Endothelial cell (in vitro differentiated cells): ENCODE results near the gene P2RX2. TPM values are rescaled to one million over a fixed set of nuclear protein-coding genes. Genes with fewer than 3 reads are reported as not detected.

Experiments used
- DNase-seq: peaks from one replicate; pipeline ENCODE4 v3.0.0; 2021; ENCODE audit warnings: low spot score
- H3K27ac Mint-ChIP-seq: one replicate; pipeline ENCODE4 v1.8.0; 2021; ENCODE audit warnings: mixed read lengths, inconsistent platforms; ENCODE audit not compliant: unreplicated experiment
- H3K27me3 Mint-ChIP-seq: one replicate; pipeline ENCODE4 v1.8.0; 2021; ENCODE audit warnings: mild to moderate bottlenecking, moderate library complexity, mixed read lengths, inconsistent platforms; ENCODE audit not compliant: unreplicated experiment
- H3K36me3 Mint-ChIP-seq: one replicate; pipeline ENCODE4 v1.8.0; 2021; ENCODE audit warnings: mild to moderate bottlenecking, low read depth, mixed read lengths, inconsistent platforms; ENCODE audit not compliant: unreplicated experiment
- H3K4me1 Mint-ChIP-seq: one replicate; pipeline ENCODE4 v1.8.0; 2021; ENCODE audit warnings: mild to moderate bottlenecking, mixed read lengths, inconsistent platforms; ENCODE audit not compliant: unreplicated experiment
- H3K4me3 Mint-ChIP-seq: one replicate; pipeline ENCODE4 v1.8.0; 2021; ENCODE audit warnings: mild to moderate bottlenecking, mixed read lengths, inconsistent platforms; ENCODE audit not compliant: unreplicated experiment
- H3K9me3 Mint-ChIP-seq: one replicate; pipeline ENCODE4 v1.8.0; 2021; ENCODE audit warnings: mixed read lengths, inconsistent platforms; ENCODE audit not compliant: unreplicated experiment
- CTCF ChIP-seq: fragments of 200-600 bp; sonication (generic); IDR thresholded peaks from one replicate; pipeline ENCODE4 v1.5.0; 2021; ENCODE audit warnings: antibody characterized with exemption; ENCODE audit not compliant: unreplicated experiment
- total RNA-seq: library from RNA; stranded (reverse); fragmentation: NEBNext Ultra II Directional; extraction: Animal tissue kit (Norgen Biotek cat#: 25700); gene quantifications from one replicate; pipeline ENCODE4 v1.2.1, GENCODE V29; 2021; ENCODE audit not compliant: unreplicated experiment

The P2RX2 gene
- total RNA-seq, 1 donor from 2014 or later = not detected

DNA sequence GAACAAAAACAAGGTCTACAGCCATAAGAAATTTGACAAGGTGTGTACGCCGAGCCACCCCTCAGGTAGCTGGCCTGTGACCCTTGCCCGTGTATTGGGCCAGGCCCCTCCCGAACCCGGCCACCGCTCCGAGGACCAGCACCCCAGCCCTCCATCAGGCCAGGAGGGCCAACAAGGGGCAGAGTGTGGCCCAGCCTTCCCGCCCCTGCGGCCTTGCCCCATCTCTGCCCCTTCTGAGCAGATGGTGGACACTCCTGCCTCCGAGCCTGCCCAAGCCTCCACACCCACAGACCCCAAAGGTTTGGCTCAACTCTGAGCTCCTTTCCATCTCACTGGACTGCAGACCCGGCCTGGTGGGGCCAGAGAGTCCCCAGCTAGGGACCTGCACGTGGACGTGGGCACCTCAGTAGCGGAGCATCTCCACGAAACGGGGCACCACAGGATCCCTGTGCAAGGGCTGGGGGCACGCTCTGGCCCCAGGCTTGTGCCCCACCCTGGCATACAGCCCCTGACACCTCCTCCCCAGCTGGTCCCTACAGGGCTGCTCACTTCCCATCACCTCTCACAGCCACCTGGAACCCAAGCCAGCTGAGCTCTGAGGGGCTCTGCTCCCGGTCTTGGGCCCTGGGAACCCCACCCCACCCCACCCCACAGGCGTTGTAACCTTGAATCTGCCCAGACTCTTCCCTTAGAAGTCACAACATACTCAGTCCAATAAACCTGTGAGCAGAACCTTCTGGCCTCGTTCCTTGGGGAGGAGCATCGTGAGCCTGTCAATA, 3.3 kb downstream of the P2RX2 start:
- no peak overlapping the region for H3K4me3 Mint-ChIP-seq
- peaks cover 25% of the 10 kb centered on the region for H3K27me3 Mint-ChIP-seq
- H3K27ac Mint-ChIP-seq = no peak overlapping the region
- H3K36me3 Mint-ChIP-seq = peaks cover 27% of the 10 kb centered on the region
- DNase-seq = no peak
- peaks cover 6% of the 10 kb centered on the region for H3K4me1 Mint-ChIP-seq
- TF ChIP-seq CTCF = no peak
- no peaks in the 10 kb centered on the region for H3K9me3 Mint-ChIP-seq

DNA sequence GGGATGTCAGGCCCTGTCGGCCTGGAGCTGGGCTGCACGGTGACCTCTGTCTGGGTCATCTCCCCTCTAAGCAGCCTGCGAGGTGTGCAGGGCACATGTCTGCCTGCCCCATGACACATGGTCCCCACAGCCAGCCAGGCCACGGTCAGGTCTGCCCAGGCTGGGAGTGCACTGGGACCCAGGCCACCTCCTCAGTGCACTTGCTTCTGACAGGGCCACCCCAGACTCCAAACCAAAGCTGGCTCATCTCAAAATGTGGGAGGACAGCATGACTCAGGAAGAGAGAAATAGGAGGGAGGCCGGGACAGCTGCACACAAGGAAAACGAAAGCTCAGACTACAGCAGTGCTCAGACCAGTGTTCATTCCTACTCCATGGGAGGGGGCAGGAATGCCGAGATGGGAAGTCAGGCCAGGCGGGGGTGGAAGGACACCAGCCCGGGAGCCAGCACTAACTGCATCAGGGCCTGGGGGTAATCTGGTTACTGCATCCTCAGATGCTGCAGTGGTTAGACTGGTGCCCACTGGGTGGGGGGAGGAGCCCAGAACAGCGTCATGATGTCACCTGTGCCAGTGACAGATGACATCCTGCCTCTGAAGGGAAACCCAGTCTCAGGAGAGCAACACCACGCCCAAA, 4.0 kb downstream of the P2RX2 start:
- H3K36me3 Mint-ChIP-seq = peaks cover 27% of the 10 kb centered on the region
- TF ChIP-seq CTCF = no peak
- peak overlapping the region; percentile 74 for H3K4me3 Mint-ChIP-seq
- peaks cover 6% of the 10 kb centered on the region for H3K4me1 Mint-ChIP-seq
- H3K27me3 Mint-ChIP-seq = peaks cover 22% of the 10 kb centered on the region
- H3K9me3 Mint-ChIP-seq = no peaks in the 10 kb centered on the region
- no peak overlapping the region for H3K27ac Mint-ChIP-seq
- DNase-seq = no peak

GRCh38 chr12:132623072-132623869, 4.7 kb downstream of the P2RX2 start:
- no peak for TF ChIP-seq CTCF
- Mint-ChIP-seq H3K27me3 (peaks cover 15% of the 10 kb centered on the region), H3K4me3 (peak overlapping the region; percentile 74), H3K27ac (no peak overlapping the region), H3K4me1 (no peaks in the 10 kb centered on the region), H3K36me3 (peaks cover 22% of the 10 kb centered on the region), H3K9me3 (no peaks in the 10 kb centered on the region)
- DNase-seq = no peak

DNA sequence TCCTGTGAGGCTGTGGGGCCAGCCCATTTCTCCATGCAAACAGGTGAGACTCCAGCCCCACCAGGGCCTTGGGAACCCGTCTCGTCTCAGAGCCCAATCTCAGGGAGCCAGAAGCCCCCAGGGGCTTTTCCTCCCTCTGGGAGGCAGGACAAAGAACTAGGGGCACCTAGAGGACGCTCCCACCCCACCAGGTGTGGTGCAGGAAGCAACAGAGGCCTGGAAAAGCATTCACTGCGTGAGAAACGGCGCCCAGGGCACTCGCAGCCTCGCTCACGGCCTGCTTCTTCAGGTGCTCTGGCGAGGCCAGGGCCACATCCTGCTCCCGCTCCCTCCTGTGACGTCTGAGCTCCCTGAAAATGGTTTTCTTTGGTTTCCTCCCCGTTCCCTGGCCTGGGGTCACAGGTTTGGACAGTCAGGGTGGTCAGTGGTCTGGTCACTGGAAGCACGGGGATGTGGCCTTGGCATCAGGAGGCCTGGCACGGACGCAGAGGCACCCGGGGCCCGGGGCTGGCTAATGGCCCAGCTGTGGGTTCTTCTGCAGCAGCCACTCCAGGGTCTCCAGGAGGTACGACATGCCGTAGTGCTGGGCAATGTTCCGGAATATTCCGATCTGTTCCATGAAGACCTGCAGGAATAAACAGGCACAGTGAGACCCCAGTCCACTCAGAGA, 5.7 kb downstream of the P2RX2 start:
- Mint-ChIP-seq H3K36me3 (peaks cover 29% of the 10 kb centered on the region), H3K9me3 (no peaks in the 10 kb centered on the region), H3K27ac (no peak overlapping the region), H3K4me3 (no peak overlapping the region), H3K4me1 (no peaks in the 10 kb centered on the region), H3K27me3 (peaks cover 15% of the 10 kb centered on the region)
- no peak for DNase-seq
- no peak for TF ChIP-seq CTCF
